Keratinocyte (primary cell): Measurements from ENCODE around the gene FCSK.

Experiments
- EZH2 ChIP-seq: IDR thresholded peaks from one replicate; pipeline ENCODE4 v1.6.1; 2012; ENCODE audit warnings: inconsistent platforms, mild to moderate bottlenecking, low read length, moderate library complexity
- TF ChIP-seq, protein P1 (sequence below), 3 experiments: IDR thresholded peaks in 1 of 3; conservative IDR thresholded peaks in 1 of 3; optimal IDR thresholded peaks in 1 of 3; 2 replicates in 2 of 3; 3 replicates in 1 of 3; pipeline versions ENCODE3 to v1.5.1; 2011; ENCODE audit warnings: low read length in 3 of 3, mild to moderate bottlenecking in 3 of 3, moderate library complexity in 2 of 3, control low read depth in 1 of 3, inconsistent platforms in 1 of 3; ENCODE audit not compliant: insufficient read depth in 2 of 3; ENCODE audit errors: extremely low read depth in 1 of 3

DNA sequence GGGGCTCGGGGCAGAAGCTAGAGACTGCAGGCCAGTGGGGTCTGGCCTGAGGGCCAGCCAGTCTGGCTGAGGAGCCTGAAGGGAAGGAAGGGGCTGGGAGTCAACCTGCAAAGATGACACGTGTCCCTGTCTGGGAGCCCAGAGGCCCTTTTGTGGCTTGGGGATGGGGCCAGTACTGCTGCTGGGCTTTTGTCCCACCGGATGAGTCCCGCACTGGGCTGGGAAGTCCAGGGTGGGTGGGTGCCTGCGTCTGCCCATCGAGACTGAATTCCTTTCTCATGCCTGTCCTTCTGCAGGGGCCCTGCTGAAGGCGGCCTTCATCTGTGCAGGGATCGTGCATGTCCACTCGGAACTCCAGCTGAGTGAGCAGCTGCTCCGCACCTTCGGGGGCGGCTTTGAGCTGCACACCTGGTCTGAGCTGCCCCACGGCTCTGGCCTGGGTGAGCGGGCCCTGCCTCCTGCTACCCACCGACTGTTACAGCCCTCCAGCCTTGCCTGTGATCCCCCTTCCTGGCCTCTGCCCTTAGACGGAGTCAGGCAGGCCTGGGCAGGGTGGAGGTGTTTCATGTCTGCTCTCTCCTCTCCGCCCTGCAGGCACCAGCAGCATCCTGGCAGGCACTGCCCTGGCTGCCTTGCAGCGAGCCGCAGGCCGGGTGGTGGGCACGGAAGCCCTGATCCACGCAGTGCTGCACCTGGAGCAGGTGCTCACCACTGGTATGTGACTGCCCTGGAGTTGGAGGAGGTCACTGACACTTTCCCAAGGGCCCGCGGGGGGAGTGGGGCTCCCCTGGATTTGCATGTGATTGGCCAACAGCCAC, 20.9 kb downstream of the FCSK start:
- TF ChIP-seq, protein P1, sequence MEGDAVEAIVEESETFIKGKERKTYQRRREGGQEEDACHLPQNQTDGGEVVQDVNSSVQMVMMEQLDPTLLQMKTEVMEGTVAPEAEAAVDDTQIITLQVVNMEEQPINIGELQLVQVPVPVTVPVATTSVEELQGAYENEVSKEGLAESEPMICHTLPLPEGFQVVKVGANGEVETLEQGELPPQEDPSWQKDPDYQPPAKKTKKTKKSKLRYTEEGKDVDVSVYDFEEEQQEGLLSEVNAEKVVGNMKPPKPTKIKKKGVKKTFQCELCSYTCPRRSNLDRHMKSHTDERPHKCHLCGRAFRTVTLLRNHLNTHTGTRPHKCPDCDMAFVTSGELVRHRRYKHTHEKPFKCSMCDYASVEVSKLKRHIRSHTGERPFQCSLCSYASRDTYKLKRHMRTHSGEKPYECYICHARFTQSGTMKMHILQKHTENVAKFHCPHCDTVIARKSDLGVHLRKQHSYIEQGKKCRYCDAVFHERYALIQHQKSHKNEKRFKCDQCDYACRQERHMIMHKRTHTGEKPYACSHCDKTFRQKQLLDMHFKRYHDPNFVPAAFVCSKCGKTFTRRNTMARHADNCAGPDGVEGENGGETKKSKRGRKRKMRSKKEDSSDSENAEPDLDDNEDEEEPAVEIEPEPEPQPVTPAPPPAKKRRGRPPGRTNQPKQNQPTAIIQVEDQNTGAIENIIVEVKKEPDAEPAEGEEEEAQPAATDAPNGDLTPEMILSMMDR (optimal IDR thresholded peaks at IDR 0.05 in 1 of 3, IDR thresholded peaks at IDR 0.05 in 1 of 3, conservative IDR thresholded peaks at IDR 0.05 in 1 of 3; ENCODE audit: extremely low read depth in 1 of 3, insufficient read depth in 2 of 3, low read length in 3 of 3), result no peak
- TF ChIP-seq EZH2, result no peak
